GM23338 (cell line): ENCODE data around the gene SLC13A3. TPM values are rescaled to one million over a fixed set of nuclear protein-coding genes. Genes with fewer than 3 reads are reported as not detected.

Experiments used
- ATAC-seq: fragments of 200-7000 bp; cut with Tn5 transposase; 3 replicates; pipeline ENCODE4 v1.9.1; 2020
- DNase-seq: peaks from one replicate; pipeline ENCODE4 v3.0.0-alpha.2; 2015; ENCODE audit warnings: low spot score
- H2AFZ ChIP-seq: fragments of 200-600 bp; sonication (generic); 2 replicates; pipeline ENCODE4 v1.8.0; 2016; ENCODE audit warnings: antibody characterized with exemption, mild to moderate bottlenecking, moderate library complexity
- H3F3A ChIP-seq: fragments of 200-600 bp; sonication (generic); replicated peaks from 2 replicates; pipeline ENCODE4 v1.8.0; 2017; ENCODE audit warnings: antibody characterized with exemption, mixed run types, low read depth
- H3K27ac ChIP-seq: fragments of 200-600 bp; sonication (generic); 2 replicates; pipeline ENCODE4 v1.6.1; 2016; ENCODE audit warnings: low read depth
- H3K27me3 ChIP-seq: fragments of 200-600 bp; sonication (generic); 2 replicates; pipeline ENCODE4 v1.8.0; 2016; ENCODE audit warnings: mild to moderate bottlenecking, mixed run types, moderate library complexity; ENCODE audit not compliant: insufficient read depth
- H3K36me3 ChIP-seq: fragments of 200-600 bp; sonication (generic); 2 replicates; pipeline ENCODE4 v1.8.0; 2016; ENCODE audit warnings: mild to moderate bottlenecking; ENCODE audit not compliant: insufficient read depth
- H3K4me1 ChIP-seq: fragments of 200-600 bp; sonication (generic); 2 replicates; pipeline ENCODE4 v1.8.0; 2016; ENCODE audit warnings: mild to moderate bottlenecking, moderate library complexity; ENCODE audit not compliant: insufficient read depth
- H3K4me2 ChIP-seq: fragments of 200-600 bp; sonication (generic); 2 replicates; pipeline ENCODE4 v1.7.1; 2017; ENCODE audit warnings: mixed run types
- H3K4me3 ChIP-seq: fragments of 200-600 bp; sonication (generic); 2 replicates; pipeline ENCODE4 v1.6.1; 2016; ENCODE audit warnings: mixed run types
- H3K79me2 ChIP-seq: fragments of 200-600 bp; sonication (generic); replicated peaks from 2 replicates; pipeline ENCODE4 v1.8.0; 2017; ENCODE audit warnings: mild to moderate bottlenecking; ENCODE audit not compliant: insufficient read depth
- H3K9me2 ChIP-seq: fragments of 200-600 bp; sonication (generic); 2 replicates; pipeline ENCODE4 v1.8.0; 2017; ENCODE audit not compliant: insufficient read depth
- H4K20me1 ChIP-seq: fragments of 200-600 bp; sonication (generic); replicated peaks from 2 replicates; pipeline ENCODE4 v1.8.0; 2017; ENCODE audit warnings: mild to moderate bottlenecking; ENCODE audit not compliant: insufficient read depth
- H3K27ac Mint-ChIP-seq: 2 replicates; pipeline ENCODE4 v1.8.0; 2020; ENCODE audit warnings: inconsistent platforms, mild to moderate bottlenecking, moderate library complexity, mixed read lengths
- H3K27me3 Mint-ChIP-seq: 3 replicates; pipeline ENCODE4 v1.8.0; 2022; ENCODE audit warnings: low read depth, mild to moderate bottlenecking, moderate library complexity, mixed read lengths, inconsistent platforms; ENCODE audit not compliant: insufficient read depth, poor library complexity
- H3K36me3 Mint-ChIP-seq: 3 replicates; pipeline ENCODE4 v1.8.0; 2021; ENCODE audit warnings: low read depth, mild to moderate bottlenecking, inconsistent platforms, moderate library complexity, mixed read lengths
- H3K4me1 Mint-ChIP-seq: 3 replicates; pipeline ENCODE4 v1.8.0; 2020; ENCODE audit warnings: mild to moderate bottlenecking, inconsistent platforms, mixed read lengths
- H3K4me3 Mint-ChIP-seq: 3 replicates; pipeline ENCODE4 v1.8.0; 2021; ENCODE audit warnings: moderate library complexity, mild to moderate bottlenecking, inconsistent platforms, mixed read lengths
- H3K9me3 Mint-ChIP-seq: 3 replicates; pipeline ENCODE4 v1.8.0; 2020; ENCODE audit warnings: moderate library complexity, mild to moderate bottlenecking, inconsistent platforms, mixed read lengths
- CTCF ChIP-seq, 2 experiments: fragments of 200-600 bp in 1 of 2; sonication (generic) in 1 of 2; conservative IDR thresholded peaks; 2 replicates each; pipeline versions ENCODE4 v1.5.1 to v1.6.1; 2016 to 2017; ENCODE audit warnings: antibody characterized with exemption in 2 of 2, low read depth in 2 of 2, mild to moderate bottlenecking in 2 of 2, moderate library complexity in 1 of 2
- EZH2 ChIP-seq: fragments of 200-600 bp; sonication (generic); IDR thresholded peaks from one replicate; pipeline ENCODE4 v1.8.0; 2017; ENCODE audit warnings: antibody characterized with exemption, mild to moderate bottlenecking, low read depth; ENCODE audit not compliant: unreplicated experiment
- POLR2AphosphoS5 ChIP-seq: IDR thresholded peaks from 2 replicates; pipeline ENCODE4 v1.6.1; 2016; ENCODE audit warnings: antibody characterized with exemption, low read depth
- ZNF462 ChIP-seq: fragments of 250-450 bp; sonication (Bioruptor Pico); IDR thresholded peaks from 2 replicates; pipeline ENCODE4 v1.5.0; 2020; ENCODE audit warnings: mild to moderate bottlenecking, moderate library complexity
- polyA plus RNA-seq: library from polyadenylated mRNA; unstranded; fragments of >200 nt; fragmentation: Nextera tagmentation; extraction: Ambion mirVana; gene quantifications from 2 replicates; pipeline ENCODE4 v1.2.1, GENCODE V29; 2016
- total RNA-seq: library from RNA; depleted of rRNA; stranded (reverse); fragments of >200 nt; shearing (Covaris generic); gene quantifications from 2 replicates; pipeline ENCODE4 v1.2.3, GENCODE V29; 2014

Gene SLC13A3
- total and polyA plus RNA-seq, 2 experiments from 2014 or later, result 8.6 to 9.1 TPM

- TF ChIP-seq ZNF462, result no peak
Observed at GRCh38 chr20:46606817-46607190, 44.5 kb downstream of the SLC13A3 start (continued).

GRCh38 chr20:46605978-46606816, 45.1 kb downstream of the SLC13A3 start:
- no peak overlapping the region for H3K4me3 Mint-ChIP-seq
- no peak for ATAC-seq
- no peaks in the 10 kb centered on the region for H3K27me3 ChIP-seq
- H3K4me2 ChIP-seq, result no peak overlapping the region
- no peaks in the 10 kb centered on the region for H3K4me1 Mint-ChIP-seq
- DNase-seq, result no peak
- H3K27me3 Mint-ChIP-seq, result peaks cover 5% of the 10 kb centered on the region
- no peaks in the 10 kb centered on the region for H3K79me2 ChIP-seq
- no peaks in the 10 kb centered on the region for H3K36me3 Mint-ChIP-seq
- H3K27ac Mint-ChIP-seq, result no peak overlapping the region
- no peaks in the 10 kb centered on the region for H4K20me1 ChIP-seq
- H3K36me3 ChIP-seq, result no peaks in the 10 kb centered on the region; the same call in 1 of the 2 replicates
- no peak overlapping the region for H2AFZ ChIP-seq
- no peaks in the 10 kb centered on the region for H3K4me1 ChIP-seq
- no peak overlapping the region for H3K27ac ChIP-seq
- no peaks in the 10 kb centered on the region for H3K9me2 ChIP-seq
- no peak overlapping the region for H3K4me3 ChIP-seq
- no peaks in the 10 kb centered on the region for H3F3A ChIP-seq
- peaks cover 2% of the 10 kb centered on the region; the same call in 1 of the 3 replicates for H3K9me3 Mint-ChIP-seq
- no peak for TF ChIP-seq CTCF (conservative IDR thresholded peaks at IDR 0.05; ENCODE audit: low read depth in 2 of 2)
- TF ChIP-seq EZH2, result no peak
- TF ChIP-seq POLR2AphosphoS5, result no peak
